OCI-LY3 (cell line): Measurements from ENCODE around the gene TRIM69.
"Not testable (repeated sequence)": the region's sequence is repeated elsewhere in the genome, so short reads cannot be mapped to it uniquely, and the experiment has no call there.

Experiments used
- EZH2phosphoT487 ChIP-seq: fragments of 200-600 bp; shearing (Covaris generic); IDR thresholded peaks from 2 replicates; pipeline ENCODE4 v1.6.1; 2018; ENCODE audit warnings: antibody characterized with exemption, mixed run types, low read depth
- TF ChIP-seq, protein P1 (sequence below): fragments of 200-600, 300-600 bp; sonication (generic); IDR thresholded peaks from 2 replicates; pipeline ENCODE4 v1.5.1; 2014; ENCODE audit warnings: antibody characterized with exemption, low read length, low read depth

DNA sequence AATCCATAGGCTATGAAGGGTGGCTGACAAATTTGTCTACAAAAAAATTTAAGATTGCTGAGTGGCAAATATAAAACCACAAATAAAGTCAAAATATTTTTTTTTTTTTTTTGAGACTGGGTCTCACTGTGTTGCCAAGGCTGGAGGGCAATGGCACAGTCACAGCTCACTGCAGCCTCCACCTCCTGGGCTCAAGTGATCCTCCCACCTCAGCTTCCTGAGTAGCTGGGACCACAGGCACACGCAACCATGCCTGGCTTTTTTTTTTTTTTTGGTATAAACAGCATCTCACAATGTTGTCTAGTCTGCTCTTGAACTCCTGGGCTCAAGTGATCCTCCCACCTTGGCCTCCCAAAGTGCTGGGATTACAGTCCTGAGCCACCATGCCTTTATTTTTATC, 46.1 kb upstream of the TRIM69 start:
- TF ChIP-seq, protein P1, sequence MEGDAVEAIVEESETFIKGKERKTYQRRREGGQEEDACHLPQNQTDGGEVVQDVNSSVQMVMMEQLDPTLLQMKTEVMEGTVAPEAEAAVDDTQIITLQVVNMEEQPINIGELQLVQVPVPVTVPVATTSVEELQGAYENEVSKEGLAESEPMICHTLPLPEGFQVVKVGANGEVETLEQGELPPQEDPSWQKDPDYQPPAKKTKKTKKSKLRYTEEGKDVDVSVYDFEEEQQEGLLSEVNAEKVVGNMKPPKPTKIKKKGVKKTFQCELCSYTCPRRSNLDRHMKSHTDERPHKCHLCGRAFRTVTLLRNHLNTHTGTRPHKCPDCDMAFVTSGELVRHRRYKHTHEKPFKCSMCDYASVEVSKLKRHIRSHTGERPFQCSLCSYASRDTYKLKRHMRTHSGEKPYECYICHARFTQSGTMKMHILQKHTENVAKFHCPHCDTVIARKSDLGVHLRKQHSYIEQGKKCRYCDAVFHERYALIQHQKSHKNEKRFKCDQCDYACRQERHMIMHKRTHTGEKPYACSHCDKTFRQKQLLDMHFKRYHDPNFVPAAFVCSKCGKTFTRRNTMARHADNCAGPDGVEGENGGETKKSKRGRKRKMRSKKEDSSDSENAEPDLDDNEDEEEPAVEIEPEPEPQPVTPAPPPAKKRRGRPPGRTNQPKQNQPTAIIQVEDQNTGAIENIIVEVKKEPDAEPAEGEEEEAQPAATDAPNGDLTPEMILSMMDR = not testable (repeated sequence)
- TF ChIP-seq EZH2phosphoT487 = not testable (repeated sequence)
